Measurements from ENCODE around the gene FAM13B.
A peak's percentile ranks its signal among the peaks of the same experiment; 100 is the strongest.
"Not testable (repeated sequence)": the region's sequence is repeated elsewhere in the genome, so short reads cannot be mapped to it uniquely, and the experiment has no call there.

The FAM13B gene

GRCh38 chr5:138032572-138033385 lies at the start of gene FAM13B:
TSS of gene FAM13B (minus strand) at chr5:138033079. CDS start at chr5:138019111, 13,968 bp downstream.
- no peaks in the 10 kb centered on the region for H3K27me3 ChIP-seq
- peak within 1 kb of the TSS; percentile 95 to 99 for H3K4me3 ChIP-seq
- intact Hi-C loops (cut with DNase I; ENCODE audit: low total_unique reads): loop anchor here (5.0 to 10.0 kb wide), 3 partner anchors 35 to 408 kb away; partner anchors contain the start of gene HNRNPA0
- no peaks in the 10 kb centered on the region for H3K36me3 ChIP-seq
- TF ChIP-seq, protein P1, sequence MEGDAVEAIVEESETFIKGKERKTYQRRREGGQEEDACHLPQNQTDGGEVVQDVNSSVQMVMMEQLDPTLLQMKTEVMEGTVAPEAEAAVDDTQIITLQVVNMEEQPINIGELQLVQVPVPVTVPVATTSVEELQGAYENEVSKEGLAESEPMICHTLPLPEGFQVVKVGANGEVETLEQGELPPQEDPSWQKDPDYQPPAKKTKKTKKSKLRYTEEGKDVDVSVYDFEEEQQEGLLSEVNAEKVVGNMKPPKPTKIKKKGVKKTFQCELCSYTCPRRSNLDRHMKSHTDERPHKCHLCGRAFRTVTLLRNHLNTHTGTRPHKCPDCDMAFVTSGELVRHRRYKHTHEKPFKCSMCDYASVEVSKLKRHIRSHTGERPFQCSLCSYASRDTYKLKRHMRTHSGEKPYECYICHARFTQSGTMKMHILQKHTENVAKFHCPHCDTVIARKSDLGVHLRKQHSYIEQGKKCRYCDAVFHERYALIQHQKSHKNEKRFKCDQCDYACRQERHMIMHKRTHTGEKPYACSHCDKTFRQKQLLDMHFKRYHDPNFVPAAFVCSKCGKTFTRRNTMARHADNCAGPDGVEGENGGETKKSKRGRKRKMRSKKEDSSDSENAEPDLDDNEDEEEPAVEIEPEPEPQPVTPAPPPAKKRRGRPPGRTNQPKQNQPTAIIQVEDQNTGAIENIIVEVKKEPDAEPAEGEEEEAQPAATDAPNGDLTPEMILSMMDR (IDR thresholded peaks at IDR 0.05): peak in 1 of 2 experiments; percentile 34
- H3K9me3 ChIP-seq: no peaks in the 10 kb centered on the region
- peak within 1 kb of the TSS; percentile 99 to 100 for H3K27ac ChIP-seq
- peak; percentile 61 to 88 for DNase-seq
- H3K4me1 ChIP-seq: peaks cover 0 to 53% (median 35%) of the 10 kb centered on the region in 4 donors

- no peaks in the 10 kb centered on the region for H3K36me3 ChIP-seq
- intact Hi-C loops (cut with DNase I; ENCODE audit: low total_unique reads): no loop called here
- no peaks in the 10 kb centered on the region for H3K4me1 ChIP-seq
- no peak overlapping the region for H3K4me3 ChIP-seq
- TF ChIP-seq, protein P1 (IDR thresholded peaks at IDR 0.05): no peak
- no peaks in the 10 kb centered on the region for H3K27me3 ChIP-seq
- H3K9me3 ChIP-seq: no peaks in the 10 kb centered on the region
- no peak overlapping the region for H3K27ac ChIP-seq
- no peak for DNase-seq
These were observed 49.2 kb upstream of the FAM13B start for GRCh38 chr5:138082033-138082432.

DNA sequence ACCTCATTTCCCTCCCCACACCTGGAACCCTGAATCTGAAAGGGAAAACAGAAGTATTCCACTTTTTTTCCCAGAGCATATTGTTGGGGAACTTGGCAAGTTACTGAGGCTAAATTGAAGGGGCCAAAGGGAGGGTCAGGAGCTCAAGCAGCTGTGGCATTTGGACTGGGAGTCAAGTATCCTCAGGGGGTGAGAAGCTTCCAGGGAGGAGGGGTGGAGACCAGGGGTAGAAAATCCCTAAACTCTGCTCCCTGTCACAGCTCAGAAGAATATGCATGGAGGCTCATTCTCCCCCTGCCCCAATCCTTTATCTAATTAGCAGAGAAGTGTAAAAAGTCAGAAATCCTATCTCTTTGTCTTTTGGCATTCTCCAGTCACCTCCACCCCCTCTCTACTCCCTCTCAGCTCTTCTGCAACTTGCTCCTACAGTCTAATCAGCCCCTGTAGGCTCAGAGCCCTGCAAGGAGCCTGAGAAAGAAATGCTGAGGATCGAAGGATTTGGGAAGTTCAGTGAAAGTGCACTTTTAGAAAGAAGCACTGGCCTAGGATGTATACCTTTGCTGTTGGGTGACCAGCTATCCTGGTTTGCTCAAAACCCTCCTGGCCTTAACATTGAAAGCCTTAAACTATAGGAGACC lies 45.2 kb upstream of the FAM13B start:
- Histone ChIP-seq H3K9me3 (no peaks in the 10 kb centered on the region), H3K36me3 (no peaks in the 10 kb centered on the region), H3K4me3 (no peak overlapping the region), H3K4me1 (no peaks in the 10 kb centered on the region), H3K27ac (no peak overlapping the region), H3K27me3 (no peaks in the 10 kb centered on the region)
- intact Hi-C loops (cut with DNase I; ENCODE audit: low total_unique reads): loop anchor here (5.0 kb wide), 1 partner anchor 54 kb away; no protein-coding TSS in a partner anchor
- no peak for DNase-seq
- TF ChIP-seq, protein P1 (IDR thresholded peaks at IDR 0.05): no peak

- Histone ChIP-seq H3K4me1 (no peaks in the 10 kb centered on the region), H3K27ac (no peak overlapping the region), H3K4me3 (no peak overlapping the region), H3K9me3 (no peaks in the 10 kb centered on the region), H3K27me3 (no peaks in the 10 kb centered on the region), H3K36me3 (no peaks in the 10 kb centered on the region)
- intact Hi-C loops (cut with DNase I; ENCODE audit: low total_unique reads): loop anchor here (5.0 kb wide), 1 partner anchor 55 kb away; no protein-coding TSS in a partner anchor
- TF ChIP-seq, protein P1 (IDR thresholded peaks at IDR 0.05): peak; percentile 79 to 80
- peak; percentile 67 to 68 for DNase-seq
These were observed 44.3 kb upstream of the FAM13B start for GRCh38 chr5:138077064-138077696.

GRCh38 chr5:138070026-138070425 lies 37.1 kb upstream of the FAM13B start:
- DNase-seq; intact Hi-C loops (cut with DNase I; ENCODE audit: low total_unique reads); H3K4me1 ChIP-seq; H3K27ac ChIP-seq; H3K9me3 ChIP-seq; H3K4me3 ChIP-seq; H3K27me3 ChIP-seq; H3K36me3 ChIP-seq: not testable (repeated sequence)

Measured in tibial artery (tissue), 4 donors.